ENCODE results near the gene CORO2B.

Gene CORO2B, protein sequence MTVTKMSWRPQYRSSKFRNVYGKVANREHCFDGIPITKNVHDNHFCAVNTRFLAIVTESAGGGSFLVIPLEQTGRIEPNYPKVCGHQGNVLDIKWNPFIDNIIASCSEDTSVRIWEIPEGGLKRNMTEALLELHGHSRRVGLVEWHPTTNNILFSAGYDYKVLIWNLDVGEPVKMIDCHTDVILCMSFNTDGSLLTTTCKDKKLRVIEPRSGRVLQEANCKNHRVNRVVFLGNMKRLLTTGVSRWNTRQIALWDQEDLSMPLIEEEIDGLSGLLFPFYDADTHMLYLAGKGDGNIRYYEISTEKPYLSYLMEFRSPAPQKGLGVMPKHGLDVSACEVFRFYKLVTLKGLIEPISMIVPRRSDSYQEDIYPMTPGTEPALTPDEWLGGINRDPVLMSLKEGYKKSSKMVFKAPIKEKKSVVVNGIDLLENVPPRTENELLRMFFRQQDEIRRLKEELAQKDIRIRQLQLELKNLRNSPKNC
- total RNA-seq = 0 to 0.26 (median 0.08) reads per million in 18 experiments

DNA sequence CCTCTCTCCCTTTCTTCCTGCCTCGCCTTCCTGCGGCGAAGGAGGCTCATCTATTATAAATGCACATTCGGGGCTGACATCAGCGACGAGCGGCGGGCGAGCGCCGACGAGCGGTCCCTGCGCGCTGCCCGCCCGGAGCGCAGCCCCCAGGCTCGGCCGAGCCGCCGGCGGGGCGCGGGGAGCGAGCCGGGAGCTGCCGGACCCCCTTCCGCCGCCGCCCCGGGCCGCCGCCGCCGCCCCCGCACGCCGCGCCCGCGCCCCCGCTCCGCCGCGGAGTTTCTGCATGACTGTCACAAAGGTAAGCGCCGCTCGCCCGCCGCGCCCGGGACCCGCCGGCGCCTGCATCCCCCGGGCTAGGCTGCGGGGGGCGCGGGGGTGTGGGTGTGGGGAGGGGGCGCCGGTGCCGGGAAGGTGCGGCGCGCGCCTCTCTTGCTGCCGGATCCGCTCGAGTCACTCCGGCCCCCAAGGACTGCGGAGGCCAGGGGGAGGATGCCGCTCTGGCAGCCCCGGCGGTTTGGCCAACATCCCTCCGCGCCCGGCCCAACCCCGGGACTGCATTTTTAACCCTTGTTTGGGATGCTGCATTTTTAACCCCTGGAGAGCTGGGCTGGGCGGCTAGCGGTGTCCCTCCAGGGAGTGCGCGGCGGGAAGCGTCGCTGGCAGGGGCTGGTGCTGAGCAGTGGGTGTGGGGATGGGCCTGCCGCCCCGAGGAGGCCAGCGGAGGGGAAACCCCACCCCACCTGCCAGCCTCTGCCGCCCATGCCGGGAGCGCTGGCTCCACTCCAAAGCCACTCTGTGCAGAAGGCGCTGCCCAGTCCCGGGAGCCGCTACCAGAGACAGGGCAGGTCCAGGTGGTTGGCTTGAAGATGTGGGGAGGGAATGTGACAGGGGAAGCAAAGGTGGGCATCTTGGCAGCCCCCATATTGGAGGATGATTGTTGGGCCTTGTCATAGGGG is at the start of gene CORO2B:
Gene CORO2B (plus strand): TSS at position 14 of the 956 bp plus-strand sequence. CDS start 270 bp downstream, at position 284.
- DNase-seq = no peak

DNA sequence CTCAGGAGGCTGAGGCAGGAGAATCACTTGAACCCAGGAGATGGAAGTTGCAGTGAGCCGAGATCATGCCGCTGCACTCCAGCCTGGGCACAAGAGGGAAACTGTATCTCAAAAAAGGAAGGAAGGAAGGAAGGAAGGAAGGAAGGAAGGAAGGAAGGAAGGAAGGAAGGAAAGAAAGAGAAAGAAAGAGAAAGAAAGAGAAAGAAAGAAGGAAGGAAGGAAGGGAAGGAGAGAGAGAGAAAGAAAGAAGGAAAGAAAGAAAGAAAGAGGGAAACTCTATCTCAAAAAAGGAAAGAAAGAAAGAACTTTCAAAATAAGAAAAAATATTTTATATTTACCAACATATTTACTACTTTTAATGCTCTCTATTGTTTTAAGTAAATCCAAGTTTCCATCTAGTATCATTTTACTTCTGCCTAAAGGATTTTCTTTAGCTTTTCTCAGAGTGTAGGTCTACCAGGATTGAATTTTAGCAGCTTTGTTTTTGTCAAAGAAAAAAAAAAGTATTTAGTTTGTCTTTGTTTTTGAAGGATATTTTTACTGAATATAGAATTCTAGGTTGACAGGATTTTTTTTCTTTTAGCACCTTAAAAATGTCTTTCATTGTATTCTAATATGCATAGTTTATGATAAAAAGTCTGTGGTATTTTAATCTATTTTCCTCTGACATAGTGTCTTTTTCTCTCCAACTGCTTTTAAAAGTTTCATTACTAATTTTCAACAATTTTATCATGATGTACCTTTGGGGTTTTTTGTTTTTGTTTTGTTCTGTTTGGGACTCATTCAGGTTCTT is 47.2 kb upstream of the CORO2B start:
- no peak for DNase-seq

DNA sequence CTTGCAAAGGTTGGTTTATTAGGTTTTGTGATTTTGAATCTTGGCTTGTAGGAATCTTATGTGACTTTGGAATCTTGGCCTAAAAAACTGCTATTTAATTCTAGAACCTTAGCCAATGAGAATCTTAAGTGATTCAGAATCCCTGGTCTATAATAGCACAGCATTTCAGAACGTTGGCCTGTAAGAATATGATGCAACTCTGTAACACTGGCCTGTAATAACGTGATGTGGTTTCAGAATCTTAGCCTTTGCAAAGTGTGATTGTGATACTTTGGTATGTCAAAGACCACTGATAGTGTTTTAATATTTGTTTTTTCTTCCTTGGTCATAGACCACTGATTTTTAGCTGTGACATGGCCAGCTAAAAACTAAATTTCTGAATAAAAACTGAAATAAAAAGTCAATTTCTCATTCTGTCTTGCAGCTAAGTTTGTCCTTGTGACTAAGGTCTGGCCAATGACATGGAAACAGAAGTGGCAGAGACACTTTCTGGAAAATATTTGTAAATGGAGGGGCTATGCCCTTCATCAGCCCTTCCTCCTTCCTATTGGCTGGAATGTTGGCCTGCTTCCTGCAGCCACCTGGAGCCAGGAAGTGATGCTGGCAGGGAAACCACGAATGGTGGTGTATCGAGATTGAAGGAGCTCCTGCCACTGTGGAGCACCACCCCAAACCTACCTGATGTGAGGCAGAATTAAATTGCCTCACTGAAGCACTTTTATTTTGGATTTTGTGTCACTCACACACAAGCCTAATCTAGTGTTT is 42.3 kb upstream of the CORO2B start:
- DNase-seq = no peak

DNA sequence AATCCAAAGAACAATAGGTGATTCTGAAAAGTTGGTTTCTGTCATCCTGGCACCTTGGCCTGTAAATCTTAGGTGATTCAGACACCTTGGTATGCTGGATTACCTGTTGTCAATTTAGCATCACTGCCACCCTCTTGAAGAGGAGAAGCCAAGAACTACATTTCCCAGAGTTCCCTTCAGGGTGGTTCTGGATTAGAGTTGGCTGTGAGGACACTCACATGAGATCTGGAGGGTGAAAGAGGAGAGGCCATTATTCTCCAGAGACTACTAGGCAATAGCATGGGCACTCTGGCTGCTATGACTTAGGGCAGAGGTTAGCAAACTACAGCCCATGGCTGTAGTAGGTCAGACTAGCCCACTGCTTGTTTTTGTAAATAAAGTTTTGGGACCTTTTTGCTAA is 41.7 kb upstream of the CORO2B start:
- no peak for DNase-seq

DNA sequence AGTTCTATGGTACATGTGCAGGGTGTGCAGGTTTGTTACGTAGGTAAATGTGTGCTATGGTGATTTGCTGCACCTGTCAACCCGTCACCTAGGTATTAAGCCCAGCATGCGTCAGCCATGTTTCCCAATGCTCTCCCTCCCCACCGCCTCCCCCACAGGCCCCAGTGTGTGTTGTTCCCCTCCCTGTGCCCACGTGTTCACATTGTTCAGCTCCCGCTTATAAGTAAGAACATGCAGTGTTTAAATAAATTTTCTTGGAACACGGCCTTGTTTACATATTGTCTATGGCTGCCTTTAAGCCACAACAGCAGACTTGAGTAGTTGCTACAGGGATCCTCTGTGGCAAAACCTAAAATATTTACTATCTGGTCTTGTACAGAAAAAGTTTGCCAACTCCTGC is 41.3 kb upstream of the CORO2B start:
- DNase-seq = no peak

DNA sequence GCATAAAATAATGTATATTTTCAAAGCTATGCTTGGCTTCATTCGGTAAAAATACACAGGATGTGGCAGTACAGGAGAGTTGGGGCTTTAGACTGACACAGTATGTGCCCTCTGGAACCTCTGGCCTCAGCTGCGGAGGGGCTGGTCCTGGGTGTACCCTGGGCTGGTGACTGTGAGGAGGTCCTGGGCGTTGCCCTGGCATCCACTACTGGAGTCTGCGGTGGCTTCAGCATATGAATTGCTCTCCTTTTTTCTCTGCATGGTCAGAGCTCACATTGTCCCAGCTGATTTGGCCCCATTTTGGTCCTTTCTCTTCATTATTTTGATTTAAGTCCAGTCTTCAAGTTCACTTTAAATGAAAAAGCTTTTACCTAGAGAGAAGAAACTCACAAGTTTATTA is 40.5 kb upstream of the CORO2B start:
- no peak for DNase-seq

DNA sequence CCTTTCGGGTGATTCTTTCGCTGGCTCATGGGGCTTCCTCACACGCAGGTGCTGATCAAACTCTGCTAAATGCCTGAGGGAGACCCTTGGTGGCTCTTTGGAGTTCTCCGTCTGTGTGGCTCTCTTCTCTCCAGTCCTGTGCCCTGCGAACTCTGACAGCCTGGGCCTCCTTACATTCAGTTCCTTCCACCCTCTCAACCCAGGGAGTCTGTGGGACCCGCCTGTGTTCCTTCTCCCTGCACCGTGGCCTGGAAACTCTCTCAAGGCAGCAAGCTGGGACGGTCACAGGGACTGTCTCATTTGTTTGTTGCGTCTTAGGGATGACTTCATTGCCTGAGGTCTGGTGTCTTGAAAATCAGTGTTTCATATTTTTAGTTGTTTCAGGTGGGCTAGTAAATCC is 37.0 kb upstream of the CORO2B start:
- no peak for DNase-seq

DNA sequence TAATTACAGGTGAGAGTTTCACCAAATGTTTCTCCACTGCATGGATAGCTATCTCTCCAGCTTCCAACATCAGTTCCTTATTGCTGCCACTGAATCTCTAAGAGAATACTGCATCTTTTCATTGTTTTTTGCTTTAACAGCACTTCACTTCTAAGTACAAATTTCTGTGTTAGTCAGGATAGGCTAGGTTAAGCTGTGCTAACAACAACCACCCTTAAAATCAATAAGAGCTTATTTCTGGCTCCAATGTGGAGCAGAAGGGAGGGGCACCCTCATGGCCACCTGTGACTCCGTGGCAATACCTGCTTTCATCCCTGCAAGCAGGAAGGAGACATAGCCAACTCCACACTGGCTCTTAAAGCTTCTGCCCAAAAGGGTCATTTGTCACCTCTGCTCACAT is 36.4 kb upstream of the CORO2B start:
- no peak for DNase-seq

DNA sequence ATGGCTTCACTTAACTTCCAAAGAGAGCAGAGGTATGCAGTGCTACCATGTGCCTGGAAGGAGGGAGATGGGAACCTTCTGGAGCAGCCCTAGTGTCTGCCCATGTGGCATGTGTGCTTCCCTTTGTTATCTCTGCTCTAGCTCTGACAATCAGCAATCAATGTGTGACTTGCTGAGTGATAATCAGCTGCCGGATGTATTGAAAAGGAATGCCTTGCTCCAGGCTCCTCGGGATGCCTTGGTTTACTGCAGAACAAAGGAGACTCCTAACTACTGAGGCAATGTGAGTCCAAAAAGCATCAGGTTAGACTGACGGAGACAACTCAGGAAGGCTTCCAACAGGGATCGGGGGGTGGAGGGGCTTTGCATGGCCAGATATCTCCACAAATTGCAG is 36.0 kb upstream of the CORO2B start:
- DNase-seq = no peak

DNA sequence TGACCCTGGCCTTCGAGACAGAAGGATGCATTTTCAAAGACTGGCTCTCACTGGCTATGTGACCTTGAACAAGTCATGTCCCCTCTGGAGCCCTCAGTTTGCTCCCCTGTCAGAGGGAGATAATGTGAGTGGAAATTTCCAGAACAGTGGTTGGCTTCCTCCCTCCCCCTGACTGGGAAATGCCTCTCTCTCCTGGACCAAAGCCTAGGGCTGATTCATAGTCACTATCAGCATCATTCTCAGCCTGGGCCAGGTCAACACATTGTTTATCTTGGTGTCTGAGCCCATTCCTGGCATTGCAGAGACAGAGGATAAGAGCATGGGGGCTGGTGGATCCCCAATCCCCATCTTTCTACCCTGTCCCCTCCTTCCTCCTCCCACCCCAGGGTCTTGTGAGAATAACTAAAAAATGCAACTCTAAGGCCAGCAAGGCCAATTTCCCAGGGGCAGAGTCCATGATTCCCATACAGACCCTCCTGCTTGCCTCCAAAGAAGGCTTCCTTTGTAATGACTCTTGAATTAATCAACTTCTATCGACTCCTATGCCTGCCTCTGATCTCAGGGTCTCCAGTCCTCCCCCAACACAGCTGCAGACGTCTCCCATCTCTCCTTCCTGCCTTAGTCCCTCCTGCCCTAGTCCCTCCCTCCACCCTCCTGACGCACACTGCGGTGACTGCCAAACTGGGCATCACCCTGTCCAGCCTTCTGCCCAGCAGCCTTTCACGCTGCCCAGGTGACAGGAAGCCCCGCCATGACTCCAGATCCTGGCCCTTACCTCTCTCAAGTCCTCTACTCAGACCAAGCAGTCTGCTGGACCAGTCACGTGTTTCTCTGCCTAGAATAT is 35.4 kb upstream of the CORO2B start:
- DNase-seq = no peak

DNA sequence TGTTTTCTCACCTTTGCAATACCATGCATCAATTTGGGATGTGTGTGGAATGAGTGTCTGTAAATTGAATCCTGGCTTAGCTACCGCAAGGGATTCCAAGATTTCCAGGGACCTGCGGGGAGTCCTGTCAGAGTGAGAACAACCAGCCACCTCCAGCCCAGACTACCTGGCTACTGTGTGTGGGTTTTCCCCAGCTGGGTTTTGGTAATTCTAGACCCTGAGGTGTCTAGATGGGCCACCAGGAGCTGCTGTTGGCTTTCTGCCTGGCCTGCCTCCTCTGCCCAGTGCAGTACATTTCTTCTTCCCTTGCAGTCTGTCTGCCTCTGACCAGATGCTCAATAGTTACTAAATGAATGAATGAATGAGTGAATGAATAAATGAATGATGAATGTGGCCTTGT is 32.5 kb upstream of the CORO2B start:
- DNase-seq = no peak

DNA sequence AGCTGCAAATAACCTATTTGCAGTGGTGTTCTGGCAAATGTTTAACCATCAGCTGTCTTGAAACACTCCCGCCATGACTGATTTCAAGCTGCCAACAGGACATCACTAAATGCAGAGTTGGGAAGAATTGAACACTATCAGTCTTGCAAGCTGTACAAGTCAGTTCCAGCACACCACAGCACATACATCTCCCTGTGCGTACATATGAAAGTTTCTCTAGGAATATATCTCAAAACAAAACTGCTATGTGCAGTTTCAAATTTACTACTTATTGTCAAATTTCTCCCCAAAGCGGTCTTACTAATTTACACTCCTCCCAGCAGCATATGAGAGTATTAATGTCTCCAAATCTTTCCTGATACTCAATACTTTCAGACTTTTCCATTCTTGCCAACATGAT is 30.4 kb upstream of the CORO2B start:
- no peak for DNase-seq

DNA sequence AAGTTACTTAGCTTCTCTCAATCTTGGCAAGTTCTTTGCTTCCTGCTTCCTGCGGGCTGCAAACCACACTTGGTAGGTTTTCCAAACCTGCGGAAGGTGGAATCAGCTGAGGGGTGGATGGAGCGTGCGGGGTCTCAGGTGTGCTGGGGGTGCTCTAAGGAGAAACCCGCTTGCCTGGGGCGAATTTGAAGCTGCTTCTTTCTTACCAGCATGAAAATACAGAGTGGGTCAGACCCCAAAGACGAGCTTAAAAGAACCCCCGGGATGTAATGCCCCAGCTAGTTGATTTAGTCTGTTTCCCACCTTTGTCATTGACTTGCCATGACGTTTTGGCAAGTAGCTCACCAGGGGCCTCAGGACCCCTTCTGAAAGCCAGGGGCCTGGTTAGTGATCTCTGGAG is 28.8 kb upstream of the CORO2B start:
- no peak for DNase-seq

DNA sequence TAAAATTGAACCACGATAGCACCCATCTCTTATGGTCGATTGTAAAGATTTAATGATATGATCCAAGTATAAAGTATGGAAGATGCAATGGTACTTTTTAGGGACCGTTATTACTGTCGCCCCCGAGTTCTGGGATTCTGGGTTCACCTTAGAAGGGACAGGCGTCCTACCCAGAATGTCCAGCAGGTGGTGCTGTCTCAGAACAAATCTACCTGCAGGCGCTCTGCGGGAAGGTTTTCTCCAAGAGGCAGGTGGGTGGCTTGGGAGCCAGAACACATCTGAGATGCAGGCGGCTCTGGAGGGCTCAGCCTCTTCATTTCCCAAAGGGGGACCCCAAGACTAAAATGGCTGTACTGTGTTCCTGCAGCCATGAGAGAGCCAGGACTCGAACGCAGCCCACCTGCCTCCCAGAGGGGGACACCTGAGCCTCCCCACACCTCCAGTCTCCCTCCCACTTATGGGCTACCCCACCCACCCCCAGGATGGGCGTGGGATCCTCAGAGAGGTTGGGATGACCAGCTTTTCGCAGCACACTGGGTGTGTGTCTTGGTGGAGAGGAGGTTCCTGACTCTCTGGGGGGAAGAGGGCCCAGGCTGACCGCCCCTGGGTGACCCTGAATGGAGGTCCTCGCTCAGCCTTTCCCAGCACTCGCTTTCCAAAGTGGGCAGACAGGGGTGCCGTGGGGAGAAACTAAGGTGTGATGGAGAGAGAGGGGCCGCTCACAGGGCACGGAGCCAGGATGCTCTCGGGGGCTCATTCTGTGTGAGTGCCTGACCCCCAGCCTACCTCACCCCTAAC is 28.1 kb upstream of the CORO2B start:
- peak; percentile 15 to 67 for DNase-seq

DNA sequence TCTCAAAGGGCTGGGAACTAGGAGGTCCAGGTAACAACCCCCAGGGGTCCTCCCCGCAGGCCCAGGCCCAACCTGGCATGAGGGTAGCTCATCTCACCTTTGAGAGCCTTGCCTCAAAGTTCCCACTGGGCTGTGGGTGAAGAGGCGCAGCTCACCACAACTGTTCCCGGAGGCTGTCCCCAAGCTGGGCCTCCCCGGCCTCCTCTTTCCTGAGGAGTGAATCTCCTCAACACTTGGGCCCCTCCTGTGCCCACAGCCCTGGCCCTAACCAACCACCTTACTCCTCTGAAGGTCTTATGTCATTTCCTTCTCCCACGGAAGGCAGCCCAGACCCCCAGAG is 27.5 kb upstream of the CORO2B start:
- no peak for DNase-seq

DNA sequence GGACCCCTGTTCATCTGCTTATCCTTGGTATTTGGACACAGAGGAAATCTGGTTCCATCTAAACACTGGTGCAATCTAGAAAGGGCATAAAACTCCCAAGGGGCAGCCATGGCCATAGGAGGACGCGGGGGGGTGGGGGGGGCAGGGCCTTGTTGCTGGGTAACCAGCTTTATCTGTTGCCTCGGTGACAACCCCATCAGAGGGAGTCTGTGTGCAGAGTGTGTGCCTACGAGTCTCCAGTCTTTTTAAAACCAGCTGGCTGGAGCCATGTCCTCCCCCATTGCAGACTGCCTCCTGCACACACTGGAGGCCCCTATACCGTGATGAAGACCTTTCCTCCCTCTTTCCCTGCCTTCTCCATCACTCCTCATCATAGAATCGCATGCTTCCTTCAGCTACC is 26.4 kb upstream of the CORO2B start:
- no peak for DNase-seq

DNA sequence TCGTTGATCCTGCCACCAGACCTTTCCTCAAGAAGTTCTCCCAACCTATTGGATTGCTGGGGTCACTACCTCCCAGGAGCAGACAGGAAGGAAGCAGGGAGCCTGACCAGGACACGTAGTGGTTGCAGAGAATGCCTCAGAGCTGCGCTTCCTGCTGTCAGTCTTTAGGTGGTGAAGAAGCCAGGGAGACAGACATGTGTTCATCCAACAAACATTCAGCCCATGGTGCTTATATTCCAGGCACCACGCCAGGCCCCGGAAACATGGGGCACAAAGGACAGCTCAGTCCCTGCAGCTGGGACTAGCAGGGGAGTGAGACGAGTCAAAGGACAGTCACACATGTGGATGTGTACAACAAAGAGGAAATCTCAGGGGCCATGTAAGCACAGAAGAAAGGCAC is 26.0 kb upstream of the CORO2B start:
- no peak for DNase-seq

DNA sequence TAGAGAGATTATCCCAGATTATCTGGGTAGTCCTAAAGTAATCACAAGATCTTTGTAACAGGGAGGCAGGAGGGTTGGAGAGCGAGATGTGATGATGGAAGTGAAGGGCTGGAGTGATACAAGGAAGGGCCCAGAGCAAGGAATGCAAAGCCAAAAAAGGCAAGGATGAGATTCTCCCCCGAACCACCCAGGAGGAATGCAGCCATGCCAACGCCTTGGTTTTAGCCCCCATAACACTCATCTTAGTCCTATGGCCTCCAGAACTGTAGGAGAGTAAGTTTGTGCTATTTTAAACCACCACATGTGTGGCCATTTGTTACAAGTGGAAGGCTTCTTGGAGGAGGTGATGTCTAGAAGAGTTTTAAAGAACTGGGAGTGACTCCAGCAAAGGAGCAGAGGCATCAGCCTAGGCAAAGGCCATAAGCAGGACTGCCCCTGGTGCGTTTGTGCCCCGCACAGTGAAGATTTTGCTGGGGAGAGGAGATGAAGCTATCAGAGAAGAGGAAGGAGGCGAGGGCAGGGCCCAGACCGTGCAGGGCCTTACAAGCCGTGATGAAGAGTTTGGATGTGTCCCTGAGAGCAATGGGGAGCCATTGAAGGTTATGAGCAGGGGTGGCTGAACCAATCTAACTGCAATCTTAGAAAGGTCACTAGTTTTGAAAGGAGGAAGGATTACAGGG is 25.3 kb upstream of the CORO2B start:
- no peak for DNase-seq

DNA sequence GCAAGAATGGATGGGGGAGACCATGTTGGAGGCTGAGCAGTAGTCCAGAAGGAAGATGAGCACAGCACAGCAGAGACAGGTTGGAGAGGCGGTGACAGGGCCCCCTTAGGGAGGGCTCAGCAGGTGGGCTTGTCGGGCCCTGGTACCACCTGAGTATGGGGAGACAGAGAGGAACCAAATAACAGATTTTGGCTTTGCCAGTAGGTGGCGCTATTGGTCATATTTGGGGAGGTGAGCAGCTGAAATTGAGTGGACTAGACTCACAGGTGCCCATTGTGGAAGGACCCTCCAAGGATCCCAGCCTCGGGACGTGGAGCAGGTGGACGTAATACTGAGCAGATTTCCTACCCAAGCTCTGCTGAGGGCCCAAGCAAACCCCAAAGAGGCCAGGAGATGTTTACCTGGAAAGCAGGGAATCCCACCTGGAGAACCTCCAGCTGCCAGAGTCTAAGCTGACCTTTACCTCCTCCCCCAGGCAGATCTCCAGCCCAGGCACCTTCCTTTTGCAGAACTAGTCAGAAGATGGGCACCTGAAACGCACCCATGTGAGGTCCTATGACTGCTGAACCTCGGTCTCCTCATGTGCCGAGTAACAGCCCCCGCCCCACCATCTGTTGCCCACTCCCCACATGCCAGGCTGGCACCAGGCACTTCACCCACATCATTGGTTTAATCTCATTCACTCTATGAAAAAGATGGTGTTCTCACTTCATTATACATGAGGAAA is 24.6 kb upstream of the CORO2B start:
- peak; percentile 70 to 73 for DNase-seq

All from inflammatory macrophage (primary cell).